Stimulated activated CD4-positive, alpha-beta T cell treated with anti-CD3 and anti-CD28 coated beads, Interleukin-1b, Interleukin-23, amount 100 ng/mL, for 4 hours (primary cell): ENCODE measurements around the gene MED13L.

Experiments used
- DNase-seq, 2 donors: peaks; one replicate each; pipeline ENCODE4 v3.0.0-alpha.2; 2020; ENCODE audit warnings: low read depth in 2 of 2

MED13L gene

GRCh38 chr12:116213014-116213413, 64.5 kb downstream of the MED13L start:
- no peak for DNase-seq

DNA sequence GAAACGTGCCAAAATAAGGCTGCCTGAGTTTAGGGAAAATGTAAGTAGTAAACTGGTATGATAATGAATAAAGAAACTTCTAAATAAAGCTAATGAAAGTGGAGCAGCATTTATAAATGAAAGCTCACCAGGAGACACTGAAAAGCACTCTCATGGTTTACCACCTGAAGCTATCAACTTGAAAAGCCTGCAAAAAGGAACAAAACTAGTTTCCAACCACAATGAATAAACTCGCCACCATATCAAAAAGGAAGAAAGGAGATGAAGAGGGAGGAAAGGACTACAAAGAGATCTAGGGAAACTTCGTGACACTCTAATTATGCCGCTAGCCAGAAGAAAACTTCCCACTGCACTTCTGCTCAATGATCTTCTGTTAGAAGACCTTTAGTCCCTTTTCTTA, 66.7 kb downstream of the MED13L start:
- DNase-seq, result no peak

DNA sequence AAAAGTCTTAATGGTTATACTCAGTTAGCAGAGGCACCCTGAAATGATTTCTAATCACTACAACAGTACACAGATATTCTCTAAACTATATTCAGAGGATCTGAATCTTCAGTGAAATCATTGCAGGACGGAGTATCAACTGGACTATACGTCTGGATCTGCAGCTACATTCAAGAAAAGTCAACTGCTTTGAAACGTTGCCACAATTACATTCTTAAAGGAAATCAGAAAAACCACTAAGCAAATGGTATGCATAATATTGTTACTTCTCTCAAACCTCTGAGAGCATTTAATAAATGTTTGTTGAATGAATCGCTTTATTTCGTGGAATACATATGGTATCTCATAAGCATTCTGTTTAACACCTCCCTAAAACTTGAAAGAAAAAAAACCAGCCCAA, 67.4 kb downstream of the MED13L start:
- DNase-seq, result no peak

GRCh38 chr12:116209503-116209902, 68.0 kb downstream of the MED13L start:
- no peak for DNase-seq

DNA sequence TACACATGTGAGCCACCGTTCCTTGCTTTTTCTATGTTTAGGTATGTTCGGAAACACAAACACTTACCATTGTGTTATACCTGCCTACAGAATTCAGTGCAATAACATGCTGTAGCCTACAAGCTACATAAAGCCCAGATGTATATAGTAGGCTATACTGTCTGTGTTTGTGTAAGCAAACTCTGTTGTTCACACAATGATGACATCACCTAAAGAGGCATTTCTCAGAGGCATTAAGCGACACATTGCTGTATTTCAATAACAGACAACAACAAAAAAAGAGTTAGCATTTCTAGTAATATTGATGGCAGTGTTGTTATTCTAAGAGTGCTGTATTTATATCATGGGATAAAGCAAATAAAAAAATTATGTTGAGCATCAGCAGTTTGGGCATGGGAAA, 70.2 kb downstream of the MED13L start:
- no peak for DNase-seq

DNA sequence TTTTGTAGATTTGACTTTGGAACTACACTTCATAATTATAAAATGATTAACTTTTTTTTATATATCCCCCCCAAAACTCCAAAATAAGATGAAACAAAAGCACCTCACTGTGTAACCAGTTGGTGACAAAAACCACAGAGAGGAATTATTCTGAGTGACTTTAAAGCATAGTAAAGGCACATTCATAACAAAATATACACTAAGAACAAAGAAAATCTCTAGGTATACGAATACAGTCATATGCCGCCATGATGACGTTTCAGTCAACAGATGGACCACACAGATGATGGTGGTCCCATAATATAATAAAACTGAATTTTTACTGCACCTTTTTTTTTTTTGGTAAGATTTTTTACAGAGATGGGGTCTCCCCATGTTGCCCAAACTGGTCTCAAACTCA, 70.7 kb downstream of the MED13L start:
- DNase-seq, result no peak

- DNase-seq, result no peak
These were observed 72.7 kb downstream of the MED13L start for GRCh38 chr12:116204785-116205184.

DNA sequence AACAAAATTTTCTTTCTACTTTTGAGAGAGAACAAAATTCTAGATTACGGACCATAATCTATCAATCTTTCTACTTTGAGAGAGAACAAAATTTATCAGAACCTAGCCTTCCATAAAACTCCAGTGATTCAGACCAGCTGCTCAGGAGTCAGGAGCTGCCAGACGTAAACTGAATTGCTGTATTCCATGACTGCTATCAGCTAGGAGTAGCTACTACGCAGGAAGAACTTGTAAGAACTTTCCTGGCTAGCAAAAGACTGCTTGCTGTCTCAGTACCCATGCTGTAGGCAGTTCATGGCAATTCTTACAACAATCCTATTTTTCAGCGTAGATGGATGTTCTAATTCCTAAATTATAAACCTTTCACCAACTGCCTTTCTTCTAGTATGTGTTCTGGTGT, 73.3 kb downstream of the MED13L start:
- DNase-seq, result no peak

GRCh38 chr12:116202940-116203339, 74.6 kb downstream of the MED13L start:
- DNase-seq, result no peak

GRCh38 chr12:116202433-116202832, 75.1 kb downstream of the MED13L start:
- DNase-seq, result no peak

DNA sequence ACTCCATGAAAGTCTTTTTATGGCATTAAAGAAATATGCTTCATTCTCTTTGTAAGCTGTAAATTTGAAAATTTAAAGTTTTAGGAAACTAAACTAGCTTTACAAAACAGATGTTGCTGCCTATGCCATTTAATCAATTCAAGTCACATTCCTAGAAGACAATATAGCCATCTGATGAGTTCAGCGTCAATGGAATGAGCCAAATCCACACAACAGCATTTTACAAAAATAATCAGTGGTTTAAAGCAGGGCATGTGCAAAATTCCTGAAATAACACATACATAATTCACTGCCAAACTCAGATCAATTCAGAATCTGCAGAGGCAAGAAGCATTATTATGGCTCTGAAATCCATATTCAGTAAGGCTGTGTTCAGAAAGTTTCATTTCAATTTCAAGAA, 75.6 kb downstream of the MED13L start:
- DNase-seq, result no peak

DNA sequence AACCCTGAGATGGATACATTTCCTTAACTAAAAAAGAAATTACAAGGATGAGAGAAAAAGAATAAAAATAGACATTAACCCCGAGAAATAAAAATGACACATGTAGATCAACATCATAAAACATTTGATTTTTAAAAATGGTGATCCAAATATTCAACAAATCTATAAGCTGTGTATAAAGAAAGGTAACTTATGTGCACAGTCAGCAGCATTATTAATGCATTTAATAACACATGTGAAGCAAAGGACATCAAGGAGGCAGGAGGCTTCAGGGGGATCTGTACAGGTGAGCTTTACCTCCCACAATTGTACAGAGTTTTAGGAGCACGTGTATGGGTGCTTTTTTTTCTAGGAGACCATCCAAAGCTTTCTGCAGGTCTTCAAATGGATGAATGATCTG, 76.1 kb downstream of the MED13L start:
- no peak for DNase-seq

DNA sequence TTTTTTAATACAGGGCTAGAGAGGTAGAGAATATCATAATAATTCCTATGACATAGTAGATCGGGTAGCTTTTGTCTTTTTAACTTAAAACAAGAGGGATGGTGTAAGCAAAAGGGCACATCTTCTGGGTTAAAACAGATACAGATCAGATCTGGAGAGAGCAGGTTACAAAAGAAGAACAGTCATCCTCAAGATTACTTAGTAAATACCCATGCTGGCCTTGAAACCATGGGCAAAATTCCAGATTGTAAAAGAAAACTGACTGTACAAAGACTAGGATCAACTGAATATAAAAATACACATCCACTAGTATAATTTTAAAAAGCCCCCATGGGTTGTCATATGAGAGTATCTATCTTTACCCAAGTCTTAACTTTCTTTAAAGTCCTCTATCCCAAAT, 76.7 kb downstream of the MED13L start:
- no peak for DNase-seq

- DNase-seq, result no peak
These were observed 78.3 kb downstream of the MED13L start for GRCh38 chr12:116199160-116199706.

DNA sequence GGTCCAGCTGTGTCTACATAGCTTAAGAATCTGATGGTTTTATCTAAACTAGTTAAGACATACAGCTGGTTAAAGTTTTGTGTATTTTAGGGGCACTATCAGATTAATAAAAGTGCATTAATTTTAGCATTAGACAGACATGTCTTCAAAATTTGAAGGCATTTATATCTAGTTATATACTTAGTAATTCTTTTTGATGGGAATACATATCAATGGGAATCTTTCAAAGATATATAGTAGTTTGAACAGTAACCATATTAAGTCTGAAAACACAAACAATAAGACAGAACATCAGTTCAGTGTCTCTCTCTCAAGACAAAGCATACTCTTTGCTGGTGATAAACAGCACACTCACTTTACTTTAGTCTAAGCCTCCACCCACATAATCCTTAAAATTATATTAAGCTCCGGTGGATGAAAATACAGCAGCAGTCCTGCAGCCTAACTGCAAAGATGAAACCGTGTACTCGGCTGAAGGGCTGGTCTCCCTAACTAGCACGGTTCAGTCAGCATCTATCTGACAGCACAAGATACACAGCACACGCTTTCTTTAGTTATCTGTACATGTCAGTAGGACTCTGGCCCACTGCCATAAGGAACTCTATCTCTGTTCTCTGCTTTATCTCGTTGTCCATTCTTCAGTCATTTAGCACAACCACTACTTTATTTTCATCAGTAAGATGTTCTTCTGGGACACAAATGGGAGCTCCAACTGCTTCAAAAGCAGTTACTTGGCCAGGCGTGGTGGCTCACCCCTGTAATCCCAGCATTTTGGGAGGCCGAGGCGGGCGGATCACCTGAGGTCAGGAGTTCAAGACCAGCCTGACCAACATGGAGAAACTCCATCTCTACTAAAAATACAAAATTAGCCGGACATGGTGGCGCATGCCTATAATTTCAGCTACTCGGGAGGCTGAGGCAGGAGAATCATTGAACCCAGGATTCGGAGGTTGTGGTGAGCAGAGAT, 80.5 kb downstream of the MED13L start:
- DNase-seq, result no peak

DNA sequence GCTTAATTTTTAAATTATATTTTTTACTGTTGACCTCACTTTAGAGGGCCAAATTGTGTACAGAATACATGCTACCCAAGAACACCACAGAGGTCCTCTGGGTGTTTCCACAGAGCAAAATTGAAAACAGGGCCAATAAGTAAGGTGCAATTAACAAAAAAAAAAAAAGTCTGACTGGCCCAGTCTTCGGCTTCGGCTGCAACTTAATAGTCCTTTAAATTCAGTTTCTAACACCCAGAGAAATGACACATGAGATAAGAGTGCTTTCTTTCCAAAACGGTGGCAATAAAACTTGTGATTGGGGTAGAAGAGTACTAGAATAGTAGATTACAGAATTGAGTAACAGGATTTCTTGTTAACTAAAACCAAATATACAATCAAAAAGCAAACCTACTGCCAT, 81.3 kb downstream of the MED13L start:
- DNase-seq, result no peak

DNA sequence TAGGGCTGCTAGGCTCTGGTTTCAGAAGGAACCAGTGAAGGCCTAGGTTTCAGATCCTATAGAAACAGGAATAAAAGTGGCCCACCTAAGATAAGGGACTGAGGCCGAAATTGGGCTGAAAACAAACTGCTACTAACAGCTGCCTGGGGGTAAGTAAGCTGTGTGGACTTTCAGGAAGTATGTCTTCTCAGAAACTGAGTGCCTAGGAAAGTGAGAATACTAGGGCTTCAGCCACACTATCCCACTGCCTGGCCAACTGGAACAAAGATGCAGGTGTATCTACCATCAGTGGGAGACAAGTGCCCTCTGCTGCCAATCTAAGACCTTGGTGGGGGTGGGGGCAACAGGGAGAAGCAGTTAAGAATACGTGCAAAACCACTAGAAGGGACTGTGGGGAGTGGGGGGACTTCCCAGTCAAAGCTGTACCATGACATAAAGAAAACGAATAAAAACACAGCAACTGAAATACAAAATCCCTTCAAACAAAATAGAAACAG, 82.5 kb downstream of the MED13L start:
- DNase-seq, result peak; percentile 30 to 50

GRCh38 chr12:116189692-116190091, 87.8 kb downstream of the MED13L start:
- DNase-seq, result no peak

GRCh38 chr12:116188581-116188980, 88.9 kb downstream of the MED13L start:
- DNase-seq, result no peak

DNA sequence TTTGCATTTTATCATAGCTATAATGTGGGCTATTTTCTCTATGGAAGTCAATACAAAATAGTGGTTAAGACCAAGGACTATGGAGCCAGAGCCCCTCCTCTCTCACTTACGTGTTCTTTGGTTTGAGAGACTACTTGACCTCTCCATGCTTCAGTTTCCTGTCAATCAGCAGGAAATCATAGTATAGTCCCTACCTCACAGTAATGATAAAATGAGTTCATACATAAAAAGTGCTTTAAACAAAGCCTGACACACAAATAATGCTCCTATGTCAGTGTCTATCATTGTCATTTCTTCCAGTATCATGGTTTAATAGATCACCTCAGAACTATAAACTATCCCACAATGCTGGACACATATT, 90.4 kb downstream of the MED13L start:
- no peak for DNase-seq

- DNase-seq, result no peak
These were observed 90.9 kb downstream of the MED13L start for GRCh38 chr12:116186482-116187150.

DNA sequence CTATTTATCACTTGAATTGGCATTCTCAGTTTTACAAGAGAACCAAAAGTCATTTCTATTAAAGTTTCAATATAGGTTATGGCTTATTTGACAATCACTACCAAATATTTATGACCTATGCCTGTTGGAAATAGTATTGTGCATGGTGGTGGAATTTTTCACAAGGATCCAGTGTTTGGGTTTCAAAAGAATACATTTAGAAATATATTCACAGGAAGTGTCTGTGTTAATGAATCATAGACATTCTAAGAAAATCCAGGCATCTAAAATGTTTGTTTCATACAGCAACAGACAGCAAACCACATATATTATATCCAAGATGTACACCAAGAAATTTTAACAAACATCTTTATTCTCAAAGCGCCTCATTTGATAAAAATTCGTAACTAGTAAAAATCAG, 92.7 kb downstream of the MED13L start:
- DNase-seq, result no peak

GRCh38 chr12:116183741-116184141, 93.8 kb downstream of the MED13L start:
- no peak for DNase-seq
